HepG2 (cell line): ENCODE data around the gene ST7L.

Experiments
- ETV5 ChIP-seq: IDR thresholded peaks from 2 replicates; pipeline ENCODE4 v1.6.1; 2018; ENCODE audit warnings: missing biosample characterization, missing genetic modification reagents, inconsistent platforms, borderline replicate concordance
- GTF2F1 ChIP-seq: fragments of 150-350 bp; IDR thresholded peaks from 2 replicates; pipeline ENCODE4 v1.6.1; 2014; ENCODE audit warnings: low read length
- HNF4G ChIP-seq, 2 experiments: sonication (generic) in 1 of 2; formaldehyde crosslinking in 1 of 2; IDR thresholded peaks; 2 replicates each; pipeline versions ENCODE4 v1.4.0 to v1.6.1; 2011 to 2020; ENCODE audit warnings: borderline replicate concordance in 2 of 2, low read depth in 2 of 2, mild to moderate bottlenecking in 2 of 2, low read length in 1 of 2, missing genetic modification reagents in 1 of 2, moderate library complexity in 1 of 2
- NFE2L2 ChIP-seq: fragments of 150-350 bp; IDR thresholded peaks from 2 replicates; pipeline ENCODE4 v1.6.1; 2014; ENCODE audit warnings: low read length
- PAXIP1 ChIP-seq: sonication (generic); formaldehyde crosslinking; conservative IDR thresholded peaks from 2 replicates; pipeline ENCODE4 v1.4.0; 2020; ENCODE audit warnings: mild to moderate bottlenecking, missing genetic modification reagents, moderate library complexity
- PRDM10 ChIP-seq: sonication (generic); formaldehyde crosslinking; IDR thresholded peaks from 2 replicates; pipeline ENCODE4 v1.4.0; 2020; ENCODE audit warnings: low read depth, missing genetic modification reagents
- RFX5 ChIP-seq: IDR thresholded peaks from 2 replicates; pipeline ENCODE4 v1.6.1; 2011; ENCODE audit warnings: low read depth, low read length, improper control_type of control experiment
- SMARCE1 ChIP-seq: fragments of 450-650 bp; IDR thresholded peaks from 2 replicates; pipeline ENCODE4 v1.6.1; 2017; ENCODE audit warnings: borderline replicate concordance
- SP2 ChIP-seq: sonication (generic); formaldehyde crosslinking; IDR thresholded peaks from 2 replicates; pipeline ENCODE4 v1.5.1; 2020; ENCODE audit warnings: mild to moderate bottlenecking, missing genetic modification reagents
- ZBTB33 ChIP-seq: sonication (generic); formaldehyde crosslinking; IDR thresholded peaks from 2 replicates; pipeline ENCODE4 v1.4.0; 2020; ENCODE audit warnings: missing genetic modification reagents
- ZHX2 ChIP-seq, 2 experiments: sonication (generic) in 1 of 2; formaldehyde crosslinking in 1 of 2; IDR thresholded peaks; 2 replicates each; pipeline versions ENCODE4 v1.6.1 to v1.9.0; 2014 to 2022; ENCODE audit warnings: antibody characterized with exemption in 1 of 2, borderline replicate concordance in 1 of 2, inconsistent platforms in 1 of 2, low read depth in 1 of 2, missing genetic modification reagents in 1 of 2
- ZNF616 ChIP-seq: sonication (generic); formaldehyde crosslinking; IDR thresholded peaks from 2 replicates; pipeline ENCODE4 v1.5.0; 2020; ENCODE audit warnings: low read depth, mild to moderate bottlenecking, missing genetic modification reagents

- TF ChIP-seq NFE2L2 (no peak), SMARCE1 (no peak), GTF2F1 (no peak), PAXIP1 (CRISPR knock-in tag) (no peak), RFX5 (no peak), HNF4G (IDR thresholded peaks at IDR 0.05; ENCODE audit: borderline replicate concordance, low read depth, low read length) (no peak), HNF4G (CRISPR knock-in tag; IDR thresholded peaks at IDR 0.05; ENCODE audit: borderline replicate concordance, low read depth) (no peak), PRDM10 (CRISPR knock-in tag) (no peak), ZNF616 (no peak), SP2 (no peak), ZHX2 (IDR thresholded peaks at IDR 0.05; ENCODE audit: low read depth) (no peak), ZHX2 (CRISPR knock-in tag; IDR thresholded peaks at IDR 0.05; ENCODE audit: borderline replicate concordance) (no peak), ZBTB33 (no peak), ETV5 (CRISPR knock-in tag) (no peak)
These were observed 94.7 kb downstream of the ST7L start for GRCh38 chr1:112524251-112524650.
